Measurements from ENCODE around the gene RIOK1. TPM values are rescaled to one million over a fixed set of nuclear protein-coding genes. Genes with fewer than 3 reads are reported as not detected.

RIOK1 gene
- total RNA-seq, 1 donor from 2014 or later: 12.6 TPM

GRCh38 chr6:7389162-7389450 lies 502 bp upstream of the RIOK1 start:
- Mint-ChIP-seq H3K27me3 (ENCODE audit: unreplicated experiment) (no peaks in the 10 kb centered on the region), H3K36me3 (ENCODE audit: low read depth, unreplicated experiment) (no peaks in the 10 kb centered on the region), H3K4me1 (ENCODE audit: unreplicated experiment) (peaks cover 14% of the 10 kb centered on the region), H3K4me3 (ENCODE audit: unreplicated experiment) (peak overlapping the region; percentile 92), H3K27ac (ENCODE audit: unreplicated experiment) (peak overlapping the region; percentile 85), H3K9me3 (ENCODE audit: unreplicated experiment) (no peaks in the 10 kb centered on the region)
- no peak for DNase-seq (ENCODE audit: low spot score)
- TF ChIP-seq CTCF (IDR thresholded peaks at IDR 0.05; ENCODE audit: unreplicated experiment): no peak

- TF ChIP-seq CTCF (IDR thresholded peaks at IDR 0.05; ENCODE audit: unreplicated experiment): no peak
- H3K4me3 Mint-ChIP-seq (ENCODE audit: unreplicated experiment): peak overlapping the region; percentile 92
- no peaks in the 10 kb centered on the region for H3K9me3 Mint-ChIP-seq (ENCODE audit: unreplicated experiment)
- DNase-seq (ENCODE audit: low spot score): no peak
- no peaks in the 10 kb centered on the region for H3K36me3 Mint-ChIP-seq (ENCODE audit: low read depth, unreplicated experiment)
- peak overlapping the region; percentile 85 for H3K27ac Mint-ChIP-seq (ENCODE audit: unreplicated experiment)
- no peaks in the 10 kb centered on the region for H3K27me3 Mint-ChIP-seq (ENCODE audit: unreplicated experiment)
- peaks cover 14% of the 10 kb centered on the region for H3K4me1 Mint-ChIP-seq (ENCODE audit: unreplicated experiment)
Observed at GRCh38 chr6:7390226-7390878, 744 bp downstream of the RIOK1 start.

GRCh38 chr6:7391151-7391550 lies 1.5 kb downstream of the RIOK1 start:
- H3K9me3 Mint-ChIP-seq (ENCODE audit: unreplicated experiment): no peaks in the 10 kb centered on the region
- no peaks in the 10 kb centered on the region for H3K27me3 Mint-ChIP-seq (ENCODE audit: unreplicated experiment)
- DNase-seq (ENCODE audit: low spot score): no peak
- H3K27ac Mint-ChIP-seq (ENCODE audit: unreplicated experiment): no peak overlapping the region
- no peak for TF ChIP-seq CTCF (IDR thresholded peaks at IDR 0.05; ENCODE audit: unreplicated experiment)
- H3K4me3 Mint-ChIP-seq (ENCODE audit: unreplicated experiment): peak overlapping the region; percentile 92
- H3K4me1 Mint-ChIP-seq (ENCODE audit: unreplicated experiment): peaks cover 14% of the 10 kb centered on the region
- peaks cover 4% of the 10 kb centered on the region for H3K36me3 Mint-ChIP-seq (ENCODE audit: low read depth, unreplicated experiment)

GRCh38 chr6:7392402-7392801 lies 2.8 kb downstream of the RIOK1 start:
- no peak for TF ChIP-seq CTCF (IDR thresholded peaks at IDR 0.05; ENCODE audit: unreplicated experiment)
- Mint-ChIP-seq H3K9me3 (ENCODE audit: unreplicated experiment) (no peaks in the 10 kb centered on the region), H3K36me3 (ENCODE audit: low read depth, unreplicated experiment) (peaks cover 4% of the 10 kb centered on the region), H3K4me3 (ENCODE audit: unreplicated experiment) (no peak overlapping the region), H3K27me3 (ENCODE audit: unreplicated experiment) (no peaks in the 10 kb centered on the region), H3K4me1 (ENCODE audit: unreplicated experiment) (peaks cover 14% of the 10 kb centered on the region), H3K27ac (ENCODE audit: unreplicated experiment) (no peak overlapping the region)
- DNase-seq (ENCODE audit: low spot score): no peak

- H3K4me3 Mint-ChIP-seq (ENCODE audit: unreplicated experiment): no peak overlapping the region
- no peaks in the 10 kb centered on the region for H3K9me3 Mint-ChIP-seq (ENCODE audit: unreplicated experiment)
- DNase-seq (ENCODE audit: low spot score): no peak
- TF ChIP-seq CTCF (IDR thresholded peaks at IDR 0.05; ENCODE audit: unreplicated experiment): no peak
- no peak overlapping the region for H3K27ac Mint-ChIP-seq (ENCODE audit: unreplicated experiment)
- peaks cover 11% of the 10 kb centered on the region for H3K36me3 Mint-ChIP-seq (ENCODE audit: low read depth, unreplicated experiment)
- no peaks in the 10 kb centered on the region for H3K27me3 Mint-ChIP-seq (ENCODE audit: unreplicated experiment)
- no peaks in the 10 kb centered on the region for H3K4me1 Mint-ChIP-seq (ENCODE audit: unreplicated experiment)
Observed at GRCh38 chr6:7401075-7401474, 11.5 kb downstream of the RIOK1 start.
